Globus pallidus (tissue), 1 donor: ENCODE measurements around the gene CYP8B1.
A peak's percentile ranks its signal among the peaks of the same experiment; 100 is the strongest.
"Not testable (repeated sequence)": the region's sequence is repeated elsewhere in the genome, so short reads cannot be mapped to it uniquely, and the experiment has no call there.

ENCODE experiments used
- DNase-seq: peaks from one replicate; pipeline ENCODE4 v3.0.0-alpha.2; 2015; ENCODE audit warnings: low spot score

The CYP8B1 gene

GRCh38 chr3:42886294-42886822, 10.7 kb upstream of the CYP8B1 start:
- DNase-seq: no peak

GRCh38 chr3:42884324-42884723, 8.6 kb upstream of the CYP8B1 start:
- DNase-seq: no peak

GRCh38 chr3:42883251-42883930, 7.7 kb upstream of the CYP8B1 start:
- not testable (repeated sequence) for DNase-seq

- DNase-seq: peak; percentile 78
These were observed 5.1 kb upstream of the CYP8B1 start for GRCh38 chr3:42880601-42881451.

GRCh38 chr3:42880183-42880582, 4.5 kb upstream of the CYP8B1 start:
- DNase-seq: no peak

- no peak for DNase-seq
These were observed 2.2 kb upstream of the CYP8B1 start for GRCh38 chr3:42877881-42878280.

GRCh38 chr3:42876940-42877720, 1.5 kb upstream of the CYP8B1 start:
- no peak for DNase-seq

- no peak for DNase-seq
These were observed 722 bp upstream of the CYP8B1 start for GRCh38 chr3:42876401-42876800.

- no peak for DNase-seq
These were observed 930 bp downstream of the CYP8B1 start for GRCh38 chr3:42874749-42875148.

GRCh38 chr3:42873221-42873982, 2.3 kb downstream of the CYP8B1 start:
- DNase-seq: no peak

- no peak for DNase-seq
These were observed 3.0 kb downstream of the CYP8B1 start for GRCh38 chr3:42872718-42873117.

- DNase-seq: no peak
These were observed 4.0 kb downstream of the CYP8B1 start for GRCh38 chr3:42871592-42872196.

GRCh38 chr3:42868841-42869240, 6.8 kb downstream of the CYP8B1 start:
- no peak for DNase-seq

- no peak for DNase-seq
These were observed 8.5 kb downstream of the CYP8B1 start for GRCh38 chr3:42867138-42867537.

GRCh38 chr3:42865256-42865655, 10.4 kb downstream of the CYP8B1 start:
- DNase-seq: no peak

- no peak for DNase-seq
These were observed 11.2 kb downstream of the CYP8B1 start for GRCh38 chr3:42864321-42864950.

GRCh38 chr3:42856544-42856943, 19.1 kb downstream of the CYP8B1 start:
- no peak for DNase-seq

GRCh38 chr3:42855547-42856380, 19.9 kb downstream of the CYP8B1 start:
- DNase-seq: no peak

- no peak for DNase-seq
These were observed 20.5 kb downstream of the CYP8B1 start for GRCh38 chr3:42855219-42855546.

- DNase-seq: no peak
These were observed 21.9 kb downstream of the CYP8B1 start for GRCh38 chr3:42853739-42854302.
